HepG2 (cell line): ENCODE results near the gene GSK3B. TPM values are rescaled to one million over a fixed set of nuclear protein-coding genes. Genes with fewer than 3 reads are reported as not detected.

Experiments
- ATAC-seq: fragments of 200-7000 bp; cut with Tn5 transposase; 3 replicates; pipeline ENCODE4 v1.9.1; 2020; ENCODE audit warnings: mild to moderate bottlenecking, moderate library complexity
- BruUV-seq: library from RNA; stranded (reverse); fragments of 400-500 nt; replicated peaks from 2 replicates; lab custom pipeline; 2021; lab: Mats Ljungman, UMichigan
- CTCF ChIA-PET: fragments of 300-600 bp; formaldehyde crosslinking; extraction: SDS; loops from one replicate; lab custom pipeline; 2021; ENCODE audit warnings: low total read pairs, inconsistent platforms, low intra/inter-chr PET ratio; lab: Yijun Ruan, JAX
- POLR2A ChIA-PET: fragments of 350-600 bp; sonication (Branson Sonifier 250); formaldehyde crosslinking; loops from one replicate; lab custom pipeline; 2020; ENCODE audit warnings: antibody characterized with exemption, inconsistent platforms; lab: Yijun Ruan, JAX
- DNase-seq: peaks from one replicate; pipeline ENCODE4 v3.0.0-alpha.2; 2015; ENCODE audit warnings: low spot score
- FAIRE-seq: peaks from 3 replicates; lab custom pipeline; 2011; peaks lifted over from hg19 to GRCh38; lab: Jason Lieb, UNC
- H2AFZ ChIP-seq: one replicate; pipeline ENCODE4 v1.6.1; 2011; ENCODE audit warnings: low read length, inconsistent platforms
- H3K27ac ChIP-seq: fragments of 300-600 bp; 3 replicates; pipeline ENCODE4 v1.8.0; 2011; ENCODE audit warnings: mixed run types, mild to moderate bottlenecking, mixed read lengths, low read length, inconsistent platforms; ENCODE audit not compliant: insufficient read depth; ENCODE audit errors: extremely low read length
- H3K27me3 ChIP-seq, 2 experiments: fragments of 200-600 bp in 1 of 2; 2 replicates in 1 of 2; 3 replicates in 1 of 2; pipeline versions ENCODE4 v1.6.0 to v1.8.0; 2011; ENCODE audit warnings: low read length in 2 of 2, mild to moderate bottlenecking in 2 of 2, moderate library complexity in 2 of 2, inconsistent platforms in 1 of 2; ENCODE audit not compliant: insufficient read depth in 2 of 2, control insufficient read depth in 1 of 2
- H3K36me3 ChIP-seq, 2 experiments: fragments of 200-600 bp in 1 of 2; replicated peaks in 1 of 2; 2 replicates in 1 of 2; 3 replicates in 1 of 2; pipeline versions ENCODE4 v1.5.1 to v1.8.0; 2011; ENCODE audit warnings: low read length in 2 of 2, inconsistent platforms in 1 of 2; ENCODE audit not compliant: insufficient read depth in 2 of 2, control insufficient read depth in 1 of 2
- H3K4me1 ChIP-seq: 2 replicates; pipeline ENCODE4 v1.5.1; 2012; ENCODE audit warnings: low read length, inconsistent platforms; ENCODE audit not compliant: insufficient read depth
- H3K4me2 ChIP-seq: 2 replicates; pipeline ENCODE4 v1.6.0; 2011; ENCODE audit warnings: low read depth, low read length, inconsistent platforms
- H3K4me3 ChIP-seq, 3 experiments: fragments of 200-600 bp in 1 of 3; sonication (generic), shearing (Covaris generic) in 1 of 3; replicated peaks in 1 of 3; 2 replicates each; pipeline ENCODE4 v1.5.1; 2011 to 2016; ENCODE audit warnings: low read length in 3 of 3, inconsistent platforms in 2 of 3, low read depth in 2 of 3, mild to moderate bottlenecking in 2 of 3, control low read depth in 1 of 3, mixed read lengths in 1 of 3; ENCODE audit not compliant: insufficient read depth in 1 of 3
- H3K79me2 ChIP-seq: one replicate; pipeline ENCODE4 v1.6.1; 2011; ENCODE audit warnings: low read length, inconsistent platforms; ENCODE audit not compliant: insufficient read depth
- H3K9ac ChIP-seq: 2 replicates; pipeline ENCODE4 v1.6.0; 2011; ENCODE audit warnings: mild to moderate bottlenecking, low read depth, low read length, inconsistent platforms; ENCODE audit not compliant: insufficient read depth
- H3K9me3 ChIP-seq: 2 replicates; pipeline ENCODE4 v1.5.1; 2012; ENCODE audit warnings: mild to moderate bottlenecking, low read length
- H4K20me1 ChIP-seq: 2 replicates; pipeline ENCODE4 v1.6.0; 2011; ENCODE audit warnings: inconsistent platforms, mild to moderate bottlenecking, low read length, moderate library complexity; ENCODE audit not compliant: insufficient read depth
- ARNT ChIP-seq: fragments of 450-650 bp; IDR thresholded peaks from 2 replicates; pipeline ENCODE4 v1.6.1; 2017
- CHD2 ChIP-seq: IDR thresholded peaks from 2 replicates; pipeline ENCODE4 v1.6.1; 2011; ENCODE audit warnings: low read depth, low read length, improper control_type of control experiment
- MED8 ChIP-seq: sonication (generic); formaldehyde crosslinking; IDR thresholded peaks from 2 replicates; pipeline ENCODE4 v1.8.1; 2023; ENCODE audit warnings: mild to moderate bottlenecking, missing genetic modification reagents; ENCODE audit not compliant: insufficient replicate concordance
- SIX4 ChIP-seq: sonication (generic); formaldehyde crosslinking; IDR thresholded peaks from 2 replicates; pipeline ENCODE4 v1.4.0; 2020; ENCODE audit warnings: missing genetic modification reagents
- SP1 ChIP-seq, 2 experiments: fragments of 450-650 bp in 1 of 2; sonication (generic) in 1 of 2; formaldehyde crosslinking in 1 of 2; IDR thresholded peaks; 2 replicates each; pipeline versions ENCODE4 v1.4.0 to v1.6.1; 2016 to 2020; ENCODE audit warnings: missing genetic modification reagents in 1 of 2
- TBX3 ChIP-seq: fragments of 450-650 bp; IDR thresholded peaks from 2 replicates; pipeline ENCODE4 v1.6.1; 2017; ENCODE audit warnings: antibody characterized with exemption, mild to moderate bottlenecking, inconsistent platforms, borderline replicate concordance
- ZNF34 ChIP-seq: sonication (generic); formaldehyde crosslinking; IDR thresholded peaks from 2 replicates; pipeline ENCODE4 v1.4.0; 2020; ENCODE audit warnings: mild to moderate bottlenecking, missing genetic modification reagents, borderline replicate concordance
- ZNF713 ChIP-seq: sonication (generic); formaldehyde crosslinking; IDR thresholded peaks from 2 replicates; pipeline ENCODE4 v1.4.0; 2020; ENCODE audit warnings: mild to moderate bottlenecking, missing genetic modification reagents
- WGBS: methylation state at CpG from one replicate; pipeline ENCODE4 v1.1.6; 2017; ENCODE audit warnings: low lambda C conversion rate; 5-methylcytosine and 5-hydroxymethylcytosine counted together
- in situ Hi-C: cut with HindIII; loops from 2 replicates; pipeline ENCODE4 v1.10.0; 2017; ENCODE audit warnings: low pct_unique_long_range_greater_than_20kb; ENCODE audit not compliant: extremely low pct_ligation_motif_present
- intact Hi-C: fragments of 100-400 bp; cut with micrococcal nuclease; formaldehyde crosslinking; loops from one replicate; pipeline ENCODE4 v1.10.0; 2022; ENCODE audit not compliant: unreplicated experiment
- polyA plus RNA-seq, 8 experiments: library from polyadenylated mRNA; depleted of rRNA in 3 of 8; stranded (reverse) in 7 of 8; unstranded in 1 of 8; fragments of >200 nt; fragmentation: Illumina TruSeq in 4 of 8; extraction: Trizol in 4 of 8; gene quantifications; 2 replicates each; pipeline versions ENCODE4 v1.2.1 to v1.2.3, GENCODE V29; 2011 to 2016; ENCODE audit warnings: low read depth in 4 of 8, missing spikeins in 1 of 8, mixed read lengths in 1 of 8; ENCODE audit not compliant: insufficient read depth in 1 of 8
- total RNA-seq, 5 experiments: library from RNA; depleted of rRNA; stranded (reverse); fragments of >200 nt; fragmentation: Illumina TruSeq; extraction: Trizol; gene quantifications; 2 replicates each; pipeline ENCODE4 v1.2.3, GENCODE V29; 2016; ENCODE audit warnings: low read depth in 1 of 5
- TF ChIP-seq, protein P1 (sequence below): sonication (generic); formaldehyde crosslinking; IDR thresholded peaks from 2 replicates; pipeline ENCODE4 v1.5.0; 2020; ENCODE audit warnings: mild to moderate bottlenecking, missing genetic modification reagents, borderline replicate concordance
- TF ChIP-seq, protein P2 (sequence below): sonication (generic); formaldehyde crosslinking; IDR thresholded peaks from 2 replicates; pipeline ENCODE4 v1.9.0; 2021; ENCODE audit warnings: missing genetic modification reagents, mild to moderate bottlenecking, borderline replicate concordance

GSK3B gene
- total and polyA plus RNA-seq, 2 of the 13 experiments (the other 11 are each of a cell fraction or from before 2014, with no cell fraction given), result 22.3 to 30.1 TPM

DNA sequence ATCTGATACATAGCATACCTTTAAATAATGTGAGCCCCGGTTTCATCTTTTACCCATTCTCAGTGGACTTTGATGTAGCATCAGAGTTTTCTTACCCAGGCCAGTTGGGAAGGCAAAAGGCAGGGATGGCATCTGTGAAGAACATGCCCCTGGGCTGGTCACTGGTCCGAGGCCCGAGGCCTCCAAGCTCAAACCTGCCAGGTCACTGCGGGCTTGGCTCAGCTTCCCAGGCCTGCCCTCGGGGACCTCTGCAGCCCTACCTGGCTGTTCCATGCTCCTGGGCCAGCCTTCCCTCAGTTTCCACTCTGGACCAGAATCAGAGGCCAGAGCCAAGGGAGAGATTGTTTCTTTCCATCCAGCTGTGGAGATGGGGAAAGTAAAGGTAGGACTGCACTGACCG lies 285.4 kb downstream of the GSK3B start:
- BruUV-seq, result no TSS peak
- Histone ChIP-seq H2AFZ (no peak overlapping the region), H3K9ac (no peak overlapping the region), H3K27me3 (no peaks in the 10 kb centered on the region), H3K36me3 (peaks cover 4 to 6% of the 10 kb centered on the region in 2 experiments; a peak in 2 of 5 replicates), H3K79me2 (no peaks in the 10 kb centered on the region), H3K4me3 (no peak overlapping the region), H4K20me1 (no peaks in the 10 kb centered on the region), H3K9me3 (no peaks in the 10 kb centered on the region), H3K4me1 (no peaks in the 10 kb centered on the region), H3K27ac (no peak overlapping the region), H3K4me2 (no peak overlapping the region)
- FAIRE-seq, result no peak
- in situ Hi-C loops (no loop called here), intact Hi-C loops (no loop called here)
- ChIA-PET CTCF (no interaction called here), POLR2A (no interaction called here)
- ATAC-seq, result no peak
- 100% methylated on average over 5 of the region's 6 CpGs for WGBS
- TF ChIP-seq MED8 (CRISPR knock-in tag) (no peak), TBX3 (no peak), SIX4 (no peak), ARNT (no peak), ZNF34 (CRISPR knock-in tag) (no peak), CHD2 (no peak), SP1 (IDR thresholded peaks at IDR 0.05) (no peak), SP1 (CRISPR knock-in tag; IDR thresholded peaks at IDR 0.05) (no peak), ZNF713 (no peak)
- TF ChIP-seq, protein P1, sequence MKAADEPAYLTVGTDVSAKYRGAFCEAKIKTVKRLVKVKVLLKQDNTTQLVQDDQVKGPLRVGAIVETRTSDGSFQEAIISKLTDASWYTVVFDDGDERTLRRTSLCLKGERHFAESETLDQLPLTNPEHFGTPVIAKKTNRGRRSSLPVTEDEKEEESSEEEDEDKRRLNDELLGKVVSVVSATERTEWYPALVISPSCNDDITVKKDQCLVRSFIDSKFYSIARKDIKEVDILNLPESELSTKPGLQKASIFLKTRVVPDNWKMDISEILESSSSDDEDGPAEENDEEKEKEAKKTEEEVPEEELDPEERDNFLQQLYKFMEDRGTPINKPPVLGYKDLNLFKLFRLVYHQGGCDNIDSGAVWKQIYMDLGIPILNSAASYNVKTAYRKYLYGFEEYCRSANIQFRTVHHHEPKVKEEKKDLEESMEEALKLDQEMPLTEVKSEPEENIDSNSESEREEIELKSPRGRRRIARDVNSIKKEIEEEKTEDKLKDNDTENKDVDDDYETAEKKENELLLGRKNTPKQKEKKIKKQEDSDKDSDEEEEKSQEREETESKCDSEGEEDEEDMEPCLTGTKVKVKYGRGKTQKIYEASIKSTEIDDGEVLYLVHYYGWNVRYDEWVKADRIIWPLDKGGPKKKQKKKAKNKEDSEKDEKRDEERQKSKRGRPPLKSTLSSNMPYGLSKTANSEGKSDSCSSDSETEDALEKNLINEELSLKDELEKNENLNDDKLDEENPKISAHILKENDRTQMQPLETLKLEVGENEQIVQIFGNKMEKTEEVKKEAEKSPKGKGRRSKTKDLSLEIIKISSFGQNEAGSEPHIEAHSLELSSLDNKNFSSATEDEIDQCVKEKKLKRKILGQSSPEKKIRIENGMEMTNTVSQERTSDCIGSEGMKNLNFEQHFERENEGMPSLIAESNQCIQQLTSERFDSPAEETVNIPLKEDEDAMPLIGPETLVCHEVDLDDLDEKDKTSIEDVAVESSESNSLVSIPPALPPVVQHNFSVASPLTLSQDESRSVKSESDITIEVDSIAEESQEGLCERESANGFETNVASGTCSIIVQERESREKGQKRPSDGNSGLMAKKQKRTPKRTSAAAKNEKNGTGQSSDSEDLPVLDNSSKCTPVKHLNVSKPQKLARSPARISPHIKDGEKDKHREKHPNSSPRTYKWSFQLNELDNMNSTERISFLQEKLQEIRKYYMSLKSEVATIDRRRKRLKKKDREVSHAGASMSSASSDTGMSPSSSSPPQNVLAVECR (CRISPR knock-in tag), result no peak
- TF ChIP-seq, protein P2, sequence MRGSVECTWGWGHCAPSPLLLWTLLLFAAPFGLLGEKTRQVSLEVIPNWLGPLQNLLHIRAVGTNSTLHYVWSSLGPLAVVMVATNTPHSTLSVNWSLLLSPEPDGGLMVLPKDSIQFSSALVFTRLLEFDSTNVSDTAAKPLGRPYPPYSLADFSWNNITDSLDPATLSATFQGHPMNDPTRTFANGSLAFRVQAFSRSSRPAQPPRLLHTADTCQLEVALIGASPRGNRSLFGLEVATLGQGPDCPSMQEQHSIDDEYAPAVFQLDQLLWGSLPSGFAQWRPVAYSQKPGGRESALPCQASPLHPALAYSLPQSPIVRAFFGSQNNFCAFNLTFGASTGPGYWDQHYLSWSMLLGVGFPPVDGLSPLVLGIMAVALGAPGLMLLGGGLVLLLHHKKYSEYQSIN (CRISPR knock-in tag), result no peak
- DNase-seq, result no peak
